T-cell (primary cell): ENCODE results near the gene USP37. TPM values are rescaled to one million over a fixed set of nuclear protein-coding genes. Genes with fewer than 3 reads are reported as not detected.
"Not testable (repeated sequence)": the region's sequence is repeated elsewhere in the genome, so short reads cannot be mapped to it uniquely, and the experiment has no call there.

ENCODE experiments used
- ATAC-seq, 4 experiments: fragments of 200-7000 bp in 3 of 4; fragments of 150-1000 bp in 1 of 4; cut with Tn5 transposase; replicated peaks in 1 of 4; 1 replicate in 3 of 4; 2 replicates in 1 of 4; pipeline ENCODE4 v1.10.0; 2021; ENCODE audit warnings: moderate library complexity in 3 of 4, mild to moderate bottlenecking in 2 of 4, moderate number of reproducible peaks in 1 of 4
- CTCF ChIA-PET, 2 donors: fragments of 300-600 bp; sonication (Branson Sonifier 250); formaldehyde crosslinking; loops; one replicate each; lab custom pipeline; 2022; ENCODE audit warnings: antibody characterized with exemption in 2 of 2; lab: Charles Lee
- POLR2A ChIA-PET, 2 donors: fragments of 300-600 bp; sonication (Branson Sonifier 250); formaldehyde crosslinking; loops; one replicate each; lab custom pipeline; 2022; ENCODE audit warnings: antibody characterized with exemption in 2 of 2; lab: Charles Lee
- DNase-seq, 35 experiments: peaks; one replicate each; pipeline versions ENCODE4 v3.0.0 to v3.0.0-alpha.2; 2013 to 2023
- H3K27ac ChIP-seq: one replicate; pipeline ENCODE4 v1.5.1; 2013; ENCODE audit warnings: low read length
- H3K27me3 ChIP-seq, 2 experiments: replicated peaks in 1 of 2; 1 replicate in 1 of 2; 2 replicates in 1 of 2; pipeline versions ENCODE4 v1.6.1 to v1.7.0; 2013; ENCODE audit warnings: low read length in 1 of 2, mixed read lengths in 1 of 2; ENCODE audit not compliant: control insufficient read depth in 2 of 2, insufficient read depth in 2 of 2; ENCODE audit errors: extremely low read depth in 1 of 2
- H3K36me3 ChIP-seq, 2 donors: 1 replicate in 1 of 2; 2 replicates in 1 of 2; pipeline versions ENCODE4 v1.6.1 to v1.7.0; 2013; ENCODE audit warnings: low read length in 1 of 2; ENCODE audit not compliant: control insufficient read depth in 2 of 2, insufficient read depth in 1 of 2; ENCODE audit errors: extremely low read depth in 1 of 2
- H3K4me1 ChIP-seq, 2 experiments: 1 replicate in 1 of 2; 2 replicates in 1 of 2; pipeline versions ENCODE4 v1.6.1 to v1.7.0; 2013; ENCODE audit warnings: low read length in 2 of 2, mixed read lengths in 1 of 2; ENCODE audit not compliant: insufficient read depth in 2 of 2, control insufficient read depth in 1 of 2; ENCODE audit errors: extremely low read depth in 1 of 2
- H3K4me3 ChIP-seq, 2 donors: 1 replicate in 1 of 2; 2 replicates in 1 of 2; pipeline versions ENCODE4 v1.5.1 to v1.7.0; 2013; ENCODE audit warnings: mild to moderate bottlenecking in 2 of 2, low read length in 1 of 2, moderate library complexity in 1 of 2; ENCODE audit not compliant: control insufficient read depth in 1 of 2; ENCODE audit errors: extremely low read depth in 1 of 2
- H3K9me3 ChIP-seq: 2 replicates; pipeline ENCODE4 v1.7.0; 2013
- H3K27ac Mint-ChIP-seq, 2 donors: one replicate each; pipeline ENCODE4 v1.8.0; 2020 to 2021; ENCODE audit warnings: mild to moderate bottlenecking in 2 of 2, mixed read lengths in 2 of 2
- H3K27me3 Mint-ChIP-seq, 2 donors: one replicate each; pipeline ENCODE4 v1.8.0; 2021 to 2022; ENCODE audit warnings: mixed read lengths in 2 of 2
- H3K36me3 Mint-ChIP-seq: one replicate; pipeline ENCODE4 v1.8.0; 2021; ENCODE audit warnings: mixed read lengths
- H3K4me1 Mint-ChIP-seq, 3 donors: one replicate each; pipeline ENCODE4 v1.8.0; 2020 to 2022; ENCODE audit warnings: mixed read lengths in 3 of 3, mild to moderate bottlenecking in 1 of 3
- H3K4me3 Mint-ChIP-seq, 3 donors: one replicate each; pipeline ENCODE4 v1.8.0; 2020 to 2022; ENCODE audit warnings: mild to moderate bottlenecking in 3 of 3, mixed read lengths in 3 of 3, moderate library complexity in 3 of 3
- H3K9me3 Mint-ChIP-seq, 3 donors: one replicate each; pipeline ENCODE4 v1.8.0; 2020 to 2022; ENCODE audit warnings: mixed read lengths in 3 of 3
- WGBS: methylation state at CpG from one replicate; pipeline ENCODE4 v1.1.5; 2013; ENCODE audit warnings: missing lambda C conversion rate; ENCODE audit not compliant: insufficient coverage; 5-methylcytosine and 5-hydroxymethylcytosine counted together
- total RNA-seq, 35 experiments: library from RNA in 6 of 35; stranded (reverse) in 6 of 35; fragments of 120-200 nt in 1 of 35; gene quantifications; one replicate each; pipeline versions ENCODE4 v1.2.1 to v1.2.4 and lab custom pipeline; 2013 to 2026

USP37 gene
- total RNA-seq, 5 donors from 2014 or later (not counting 1 experiment from before 2014, with no cell fraction given), result 19.5 to 28.8 (median 22.9) TPM

- ATAC-seq, result no peak
- peaks cover 2 to 40% of the 10 kb centered on the region in 2 donors for H3K36me3 ChIP-seq
- no peaks in the 10 kb centered on the region for H3K27me3 Mint-ChIP-seq
- no peaks in the 10 kb centered on the region for H3K4me1 ChIP-seq
- H3K27ac ChIP-seq, result no peak overlapping the region
- H3K9me3 Mint-ChIP-seq, result no peaks in the 10 kb centered on the region
- peaks cover 15 to 22% (median 20%) of the 10 kb centered on the region in 3 donors for H3K4me1 Mint-ChIP-seq
- CTCF ChIA-PET, result no interaction called here
- DNase-seq, result no peak
- no peak overlapping the region for H3K4me3 Mint-ChIP-seq
- no peaks in the 10 kb centered on the region for H3K9me3 ChIP-seq
- H3K27ac Mint-ChIP-seq, result no peak overlapping the region
- WGBS, result no CpG with 5 or more reads among the region's 3 CpGs
- no peak overlapping the region for H3K4me3 ChIP-seq
- POLR2A ChIA-PET, result no interaction called here
- H3K36me3 Mint-ChIP-seq, result peaks cover 55% of the 10 kb centered on the region
- H3K27me3 ChIP-seq, result no peaks in the 10 kb centered on the region
These were observed 9.2 kb downstream of the USP37 start for GRCh38 chr2:218558986-218559385.

GRCh38 chr2:218557941-218558340 lies 10.2 kb downstream of the USP37 start:
- Mint-ChIP-seq H3K36me3 (peaks cover 58% of the 10 kb centered on the region), H3K9me3 (no peaks in the 10 kb centered on the region), H3K4me3 (no peak overlapping the region), H3K4me1 (peaks cover 7 to 16% (median 14%) of the 10 kb centered on the region in 3 donors), H3K27me3 (no peaks in the 10 kb centered on the region), H3K27ac (no peak overlapping the region)
- CTCF ChIA-PET, result interaction anchor here in 1 of 2 donors (0.6 to 1.0 kb wide), 2 partner anchors 8 to 10 kb away, joined by 3 to 4 read pairs; partner anchors contain the start of gene USP37
- H3K27ac ChIP-seq, result no peak overlapping the region
- DNase-seq, result no peak
- no peaks in the 10 kb centered on the region for H3K9me3 ChIP-seq
- POLR2A ChIA-PET, result interaction anchor here in 1 of 2 donors (0.6 kb wide), 1 partner anchor 18 kb away, joined by 4 read pairs; no protein-coding TSS in a partner anchor
- no peaks in the 10 kb centered on the region for H3K27me3 ChIP-seq
- WGBS, result no CpG with 5 or more reads among the region's 2 CpGs
- ATAC-seq, result no peak
- no peaks in the 10 kb centered on the region for H3K4me1 ChIP-seq
- H3K4me3 ChIP-seq, result no peak overlapping the region
- H3K36me3 ChIP-seq, result peaks cover 6 to 44% of the 10 kb centered on the region in 2 donors

- Mint-ChIP-seq H3K36me3 (peaks cover 57% of the 10 kb centered on the region), H3K27me3 (no peaks in the 10 kb centered on the region), H3K9me3 (no peaks in the 10 kb centered on the region), H3K27ac (no peak overlapping the region), H3K4me1 (peaks cover 0 to 9% (median 5%) of the 10 kb centered on the region in 3 donors), H3K4me3 (no peak overlapping the region)
- H3K4me3 ChIP-seq, result no peak overlapping the region
- no peaks in the 10 kb centered on the region for H3K27me3 ChIP-seq
- H3K36me3 ChIP-seq, result peaks cover 10 to 41% of the 10 kb centered on the region in 2 donors
- ATAC-seq, result no peak
- CTCF ChIA-PET, result no interaction called here
- no peaks in the 10 kb centered on the region for H3K9me3 ChIP-seq
- no peak for DNase-seq
- no peaks in the 10 kb centered on the region for H3K4me1 ChIP-seq
- POLR2A ChIA-PET, result interaction anchor here in 1 of 2 donors (0.7 kb wide), 1 partner anchor 118 kb away, joined by 3 read pairs; no protein-coding TSS in a partner anchor
- no peak overlapping the region for H3K27ac ChIP-seq
- WGBS, result 100% methylated on average over 3 of the region's 4 CpGs
These were observed 12.6 kb downstream of the USP37 start for GRCh38 chr2:218555527-218555926.

- H3K27ac ChIP-seq, H3K27ac Mint-ChIP-seq, H3K27me3 ChIP-seq, H3K4me1 Mint-ChIP-seq, DNase-seq, POLR2A ChIA-PET, H3K4me3 ChIP-seq, ATAC-seq, H3K4me1 ChIP-seq, H3K4me3 Mint-ChIP-seq, H3K27me3 Mint-ChIP-seq, H3K9me3 ChIP-seq, H3K9me3 Mint-ChIP-seq: not testable (repeated sequence)
- peaks cover 49% of the 10 kb centered on the region for H3K36me3 Mint-ChIP-seq
- peaks cover 8 to 40% of the 10 kb centered on the region in 2 donors for H3K36me3 ChIP-seq
- CTCF ChIA-PET, result interaction anchor here in 1 of 2 donors (0.7 kb wide), 1 partner anchor 105 kb away, joined by 4 read pairs; no protein-coding TSS in a partner anchor
- WGBS, result 100% methylated on average over 1 of the region's 3 CpGs
These were observed 13.9 kb downstream of the USP37 start for GRCh38 chr2:218554225-218554624.

GRCh38 chr2:218547978-218548377 lies 20.2 kb downstream of the USP37 start:
- ChIA-PET CTCF (no interaction called here), POLR2A (no interaction called here)
- Mint-ChIP-seq H3K4me1 (no peaks in the 10 kb centered on the region), H3K4me3 (no peak overlapping the region), H3K27ac (no peak overlapping the region), H3K9me3 (no peaks in the 10 kb centered on the region), H3K36me3 (peaks cover 53% of the 10 kb centered on the region), H3K27me3 (no peaks in the 10 kb centered on the region)
- H3K27me3 ChIP-seq, result no peaks in the 10 kb centered on the region
- ATAC-seq, result no peak
- no peak for DNase-seq
- no peak overlapping the region for H3K4me3 ChIP-seq
- H3K9me3 ChIP-seq, result no peaks in the 10 kb centered on the region
- H3K36me3 ChIP-seq, result peaks cover 8 to 53% of the 10 kb centered on the region in 2 donors
- H3K27ac ChIP-seq, result no peak overlapping the region
- H3K4me1 ChIP-seq, result no peaks in the 10 kb centered on the region

- no peak overlapping the region for H3K4me3 Mint-ChIP-seq
- H3K27ac ChIP-seq, result no peak overlapping the region
- POLR2A ChIA-PET, result no interaction called here
- H3K27ac Mint-ChIP-seq, result no peak overlapping the region
- ATAC-seq (no peak), DNase-seq (no peak)
- H3K4me3 ChIP-seq, result no peak overlapping the region
- CTCF ChIA-PET, result no interaction called here
- peaks cover 8 to 53% of the 10 kb centered on the region in 2 donors for H3K36me3 ChIP-seq
- no peaks in the 10 kb centered on the region for H3K27me3 ChIP-seq
- no peaks in the 10 kb centered on the region for H3K4me1 ChIP-seq
- no peaks in the 10 kb centered on the region for H3K9me3 Mint-ChIP-seq
- no peaks in the 10 kb centered on the region for H3K4me1 Mint-ChIP-seq
- no peaks in the 10 kb centered on the region for H3K9me3 ChIP-seq
- peaks cover 54% of the 10 kb centered on the region for H3K36me3 Mint-ChIP-seq
- no peaks in the 10 kb centered on the region for H3K27me3 Mint-ChIP-seq
These were observed 20.6 kb downstream of the USP37 start for GRCh38 chr2:218547511-218547910.

GRCh38 chr2:218546012-218546411 lies 22.1 kb downstream of the USP37 start:
- H3K4me3 Mint-ChIP-seq, result no peak overlapping the region
- WGBS, result 100% methylated on average over 1 of the region's 1 CpG
- H3K9me3 ChIP-seq, result no peaks in the 10 kb centered on the region
- ATAC-seq, result no peak
- H3K27ac Mint-ChIP-seq, result no peak overlapping the region
- no peaks in the 10 kb centered on the region for H3K27me3 ChIP-seq
- ChIA-PET CTCF (no interaction called here), POLR2A (no interaction called here)
- no peak for DNase-seq
- H3K4me3 ChIP-seq, result no peak overlapping the region
- no peaks in the 10 kb centered on the region for H3K27me3 Mint-ChIP-seq
- H3K4me1 Mint-ChIP-seq, result no peaks in the 10 kb centered on the region
- peaks cover 57% of the 10 kb centered on the region for H3K36me3 Mint-ChIP-seq
- peaks cover 3 to 62% of the 10 kb centered on the region in 2 donors for H3K36me3 ChIP-seq
- H3K27ac ChIP-seq, result no peak overlapping the region
- H3K9me3 Mint-ChIP-seq, result no peaks in the 10 kb centered on the region
- H3K4me1 ChIP-seq, result no peaks in the 10 kb centered on the region
